ACC112 (cell line): ENCODE results near the gene POLR1D.
"Not testable (repeated sequence)": the region's sequence is repeated elsewhere in the genome, so short reads cannot be mapped to it uniquely, and the experiment has no call there.

Experiments
- H2AFZ ChIP-seq: fragments of 200-600 bp; sonication (generic); one replicate; pipeline ENCODE4 v1.6.0; 2017; ENCODE audit warnings: antibody characterized with exemption, low read length; ENCODE audit not compliant: unreplicated experiment
- H3K27ac ChIP-seq: fragments of 200-600 bp; sonication (generic); 2 replicates; pipeline ENCODE4 v1.5.1; 2014; ENCODE audit warnings: low read depth, mild to moderate bottlenecking, antibody characterized with exemption, low read length, moderate library complexity
- H3K27me3 ChIP-seq: fragments of 200-600 bp; sonication (generic); 2 replicates; pipeline ENCODE4 v1.6.1; 2014; ENCODE audit warnings: mild to moderate bottlenecking, antibody characterized with exemption, low read length, moderate library complexity, mixed read lengths; ENCODE audit not compliant: insufficient read depth
- H3K36me3 ChIP-seq: fragments of 200-600 bp; sonication (generic); 2 replicates; pipeline ENCODE4 v1.6.1; 2016; ENCODE audit warnings: mild to moderate bottlenecking, antibody characterized with exemption, low read length, moderate library complexity, mixed read lengths; ENCODE audit not compliant: insufficient read depth
- H3K4me1 ChIP-seq: fragments of 200-600 bp; sonication (generic); one replicate; pipeline ENCODE4 v1.6.1; 2016; ENCODE audit warnings: low read length, mixed read lengths; ENCODE audit not compliant: insufficient read depth, unreplicated experiment, control insufficient read depth
- H3K4me3 ChIP-seq: fragments of 200-600 bp; sonication (generic); 2 replicates; pipeline ENCODE4 v1.5.1; 2014; ENCODE audit warnings: mild to moderate bottlenecking, low read depth, low read length
- H3K79me2 ChIP-seq: fragments of 200-600 bp; sonication (generic); one replicate; pipeline ENCODE4 v1.6.0; 2016; ENCODE audit warnings: low read length; ENCODE audit not compliant: control insufficient read depth, unreplicated experiment, insufficient read depth

POLR1D gene

DNA sequence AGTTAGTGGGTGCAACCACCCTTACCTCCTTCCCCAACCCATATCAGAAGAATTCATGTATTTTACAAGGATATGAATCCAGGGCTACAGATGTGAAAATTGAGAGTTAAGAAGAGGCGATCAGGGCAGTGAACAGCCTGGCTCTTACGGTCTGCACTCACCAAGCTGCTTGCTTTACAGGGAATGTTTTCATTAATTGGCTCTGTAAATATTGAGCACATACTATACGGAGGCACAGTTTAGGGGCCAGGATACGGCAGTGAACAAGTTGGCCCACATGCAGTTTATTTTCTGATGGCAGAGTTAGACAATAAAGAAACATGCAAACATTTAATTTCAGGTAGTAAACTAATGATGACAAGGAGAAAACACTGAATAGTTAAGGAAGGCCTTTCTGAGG lies 6.4 kb downstream of the POLR1D start:
- H3K4me3 ChIP-seq = no peak overlapping the region
- peaks cover 2% of the 10 kb centered on the region for H3K4me1 ChIP-seq
- no peak overlapping the region for H2AFZ ChIP-seq
- H3K27me3 ChIP-seq = no peaks in the 10 kb centered on the region
- H3K79me2 ChIP-seq = peaks cover 53% of the 10 kb centered on the region
- no peak overlapping the region for H3K27ac ChIP-seq
- H3K36me3 ChIP-seq = peaks cover 8% of the 10 kb centered on the region; the same call in 1 of the 2 replicates

DNA sequence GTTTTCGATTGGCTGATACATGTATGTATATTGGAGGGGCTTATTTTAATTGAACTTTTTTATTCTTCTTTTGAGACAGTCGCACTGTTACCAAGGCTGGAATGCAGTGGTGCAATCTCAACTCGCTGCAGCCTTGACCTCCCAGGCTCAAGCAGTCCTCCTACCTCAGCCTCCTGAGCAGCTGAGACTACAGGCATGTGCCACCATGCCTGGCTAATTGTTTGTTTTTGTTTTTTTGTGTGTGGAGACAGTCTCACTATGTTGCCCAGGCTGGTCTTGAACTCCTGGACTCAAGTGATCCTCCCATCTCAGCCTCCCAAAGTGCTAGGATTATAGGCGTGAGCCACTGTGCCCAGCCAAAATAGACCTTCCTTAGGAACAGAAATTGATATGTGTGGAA lies 7.1 kb downstream of the POLR1D start:
- H3K36me3 ChIP-seq, H3K27ac ChIP-seq, H3K4me3 ChIP-seq, H2AFZ ChIP-seq, H3K4me1 ChIP-seq, H3K27me3 ChIP-seq: not testable (repeated sequence)
- H3K79me2 ChIP-seq = peaks cover 52% of the 10 kb centered on the region

- no peak overlapping the region for H3K4me3 ChIP-seq
- H2AFZ ChIP-seq = no peak overlapping the region
- H3K4me1 ChIP-seq = no peaks in the 10 kb centered on the region
- H3K27ac ChIP-seq = no peak overlapping the region
- H3K27me3 ChIP-seq = no peaks in the 10 kb centered on the region
- H3K36me3 ChIP-seq = peaks cover 6% of the 10 kb centered on the region
- peaks cover 41% of the 10 kb centered on the region for H3K79me2 ChIP-seq
These were observed 9.5 kb downstream of the POLR1D start for GRCh38 chr13:27631156-27631555.

DNA sequence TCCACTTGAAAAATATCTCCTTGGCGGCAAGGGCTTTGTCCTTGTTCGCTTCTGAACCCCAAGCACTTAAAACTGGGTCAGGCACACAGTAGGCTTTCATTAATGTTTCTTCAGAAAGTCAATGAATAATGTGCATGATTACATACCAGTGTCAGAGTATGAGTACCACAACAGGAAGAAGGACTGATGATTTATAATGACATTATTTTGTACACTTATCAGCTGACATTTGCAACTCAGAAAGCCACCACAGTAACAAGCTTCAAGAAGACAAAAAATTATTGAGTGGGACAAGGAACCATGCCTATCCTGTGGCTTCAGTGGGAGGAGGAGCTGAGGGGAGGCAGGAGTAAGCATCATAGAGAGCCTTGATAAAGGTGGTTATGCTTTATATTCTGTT lies 10.0 kb downstream of the POLR1D start:
- H3K36me3 ChIP-seq = peaks cover 6% of the 10 kb centered on the region
- no peak overlapping the region for H2AFZ ChIP-seq
- peaks cover 40% of the 10 kb centered on the region for H3K79me2 ChIP-seq

DNA sequence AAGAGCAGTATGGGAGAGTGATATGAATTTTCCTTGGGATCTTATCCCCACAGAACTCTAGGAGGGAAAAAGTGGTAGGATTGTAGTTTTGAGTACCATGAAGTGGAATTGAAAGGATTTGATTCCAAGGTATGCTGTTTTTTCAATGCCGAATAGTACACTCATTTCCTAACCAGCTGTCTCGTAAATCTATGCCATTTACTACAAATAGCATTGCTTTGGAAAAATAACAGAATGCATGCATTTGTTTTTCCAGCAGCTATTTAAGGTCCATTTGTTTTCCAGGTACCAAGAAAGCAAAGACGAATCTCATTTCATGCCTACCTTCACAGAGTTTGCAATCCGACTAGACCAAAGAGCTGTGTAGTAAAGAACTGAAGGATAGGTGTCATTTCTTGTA lies 10.5 kb downstream of the POLR1D start:
- H3K27ac ChIP-seq = no peak overlapping the region
- H3K4me3 ChIP-seq = no peak overlapping the region
- peaks cover 6% of the 10 kb centered on the region for H3K36me3 ChIP-seq
- H2AFZ ChIP-seq = no peak overlapping the region
- H3K79me2 ChIP-seq = peaks cover 38% of the 10 kb centered on the region
- H3K4me1 ChIP-seq = no peaks in the 10 kb centered on the region
- no peaks in the 10 kb centered on the region for H3K27me3 ChIP-seq

More for the DNA sequence above, 10.0 kb downstream of the POLR1D start:
- no peak overlapping the region for H3K27ac ChIP-seq
- no peaks in the 10 kb centered on the region for H3K27me3 ChIP-seq
- no peak overlapping the region for H3K4me3 ChIP-seq
- H3K4me1 ChIP-seq = no peaks in the 10 kb centered on the region

DNA sequence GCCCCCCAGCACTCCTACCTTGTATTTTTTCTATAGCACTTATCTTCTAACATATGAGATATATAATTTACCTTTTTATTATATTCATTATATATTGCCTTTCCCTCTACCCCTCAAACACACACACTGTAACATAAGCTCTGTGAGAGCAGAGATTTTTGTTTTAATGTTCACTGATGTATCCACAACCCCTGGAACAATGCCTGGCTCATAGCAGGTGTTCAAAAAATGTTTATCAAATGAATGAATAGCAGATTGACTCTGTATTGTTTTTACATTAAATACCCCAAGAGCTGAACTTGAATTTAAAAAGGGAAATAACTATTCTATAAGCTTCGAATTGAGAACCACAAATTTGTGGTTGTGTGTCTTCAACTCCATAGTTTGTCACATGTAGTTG lies 11.0 kb downstream of the POLR1D start:
- Histone ChIP-seq H3K36me3 (peaks cover 6% of the 10 kb centered on the region), H2AFZ (no peak overlapping the region), H3K27me3 (no peaks in the 10 kb centered on the region), H3K79me2 (peaks cover 38% of the 10 kb centered on the region), H3K4me3 (no peak overlapping the region), H3K4me1 (no peaks in the 10 kb centered on the region), H3K27ac (no peak overlapping the region)

GRCh38 chr13:27634231-27634630 lies 12.5 kb downstream of the POLR1D start:
- Histone ChIP-seq H3K4me1 (peaks cover 13% of the 10 kb centered on the region), H3K36me3 (peaks cover 6% of the 10 kb centered on the region), H3K27ac (no peak overlapping the region), H3K79me2 (peaks cover 33% of the 10 kb centered on the region), H2AFZ (no peak overlapping the region), H3K27me3 (no peaks in the 10 kb centered on the region), H3K4me3 (no peak overlapping the region)

DNA sequence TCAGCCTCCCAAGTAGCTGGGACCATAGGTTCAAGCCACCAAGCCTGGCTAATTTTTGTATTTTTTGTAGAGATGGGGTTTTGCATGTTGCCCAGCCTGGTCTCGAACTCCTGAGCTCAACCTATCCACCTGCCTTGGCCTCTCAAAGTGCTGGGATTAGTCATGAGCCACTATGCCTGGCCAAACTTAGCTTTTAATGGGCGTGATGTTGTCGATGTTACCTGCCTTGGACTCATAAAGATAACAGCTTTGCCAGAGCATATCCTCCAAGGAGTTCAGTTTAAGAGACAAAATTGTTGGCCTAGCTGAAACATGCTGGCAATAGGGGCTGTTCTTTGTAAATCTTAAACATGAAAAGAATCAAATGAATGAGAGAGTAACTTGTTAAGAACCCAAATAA lies 13.1 kb downstream of the POLR1D start:
- Histone ChIP-seq H2AFZ (no peak overlapping the region), H3K79me2 (peaks cover 37% of the 10 kb centered on the region), H3K27ac (no peak overlapping the region), H3K4me3 (no peak overlapping the region), H3K4me1 (peaks cover 15% of the 10 kb centered on the region), H3K36me3 (peaks cover 6% of the 10 kb centered on the region), H3K27me3 (no peaks in the 10 kb centered on the region)

- Histone ChIP-seq H3K27ac (no peak overlapping the region), H3K27me3 (no peaks in the 10 kb centered on the region), H3K36me3 (peaks cover 6% of the 10 kb centered on the region), H3K4me3 (no peak overlapping the region), H3K79me2 (peaks cover 34% of the 10 kb centered on the region), H2AFZ (no peak overlapping the region), H3K4me1 (peaks cover 15% of the 10 kb centered on the region)
These were observed 13.6 kb downstream of the POLR1D start for GRCh38 chr13:27635266-27635665.

DNA sequence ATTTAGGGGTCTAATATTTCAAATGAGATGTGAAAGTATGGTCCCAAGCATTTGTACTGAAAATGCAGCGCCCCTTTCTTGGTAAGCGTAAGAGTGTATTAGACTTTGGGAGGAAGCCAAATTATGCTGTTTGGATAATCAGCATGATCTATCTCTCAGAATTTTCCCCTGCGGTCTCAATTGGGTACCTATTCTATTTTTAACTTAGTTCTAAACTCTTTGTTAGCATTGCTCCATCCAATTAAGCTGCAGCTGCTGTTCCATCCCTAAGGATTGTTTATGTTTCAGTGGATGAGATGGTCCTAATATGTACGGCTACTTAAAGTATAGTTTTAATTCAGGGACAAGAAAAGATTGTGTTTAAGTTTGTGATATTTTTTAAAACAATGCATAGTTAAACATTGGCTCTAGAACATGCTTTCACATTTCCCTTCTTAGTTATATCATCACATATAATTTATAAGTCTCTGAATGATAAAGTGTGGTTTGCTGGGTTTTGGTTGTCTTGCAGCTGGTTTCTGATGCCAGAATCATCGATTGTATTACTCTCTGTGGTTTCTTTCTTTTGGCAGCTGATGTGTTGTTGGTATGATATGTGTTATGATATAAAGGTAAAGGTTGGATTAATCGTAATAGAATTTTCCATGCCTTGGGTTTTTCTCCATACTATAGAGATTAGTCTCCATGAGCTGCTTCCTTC lies 15.0 kb downstream of the POLR1D start:
- Histone ChIP-seq H3K27ac (no peak overlapping the region), H3K4me3 (no peak overlapping the region), H2AFZ (no peak overlapping the region), H3K27me3 (no peaks in the 10 kb centered on the region), H3K36me3 (peaks cover 6% of the 10 kb centered on the region), H3K4me1 (peaks cover 15% of the 10 kb centered on the region), H3K79me2 (peaks cover 30% of the 10 kb centered on the region)

GRCh38 chr13:27637289-27637626 lies 15.6 kb downstream of the POLR1D start:
- Histone ChIP-seq H3K27ac (no peak overlapping the region), H3K36me3 (peaks cover 6% of the 10 kb centered on the region), H3K4me1 (peaks cover 15% of the 10 kb centered on the region), H3K27me3 (no peaks in the 10 kb centered on the region), H3K4me3 (no peak overlapping the region), H3K79me2 (peaks cover 30% of the 10 kb centered on the region), H2AFZ (no peak overlapping the region)
